Epithelial cell of proximal tubule (primary cell): ENCODE results near the gene ATP8A2. TPM values are rescaled to one million over a fixed set of nuclear protein-coding genes. Genes with fewer than 3 reads are reported as not detected.
A peak's percentile ranks its signal among the peaks of the same experiment; 100 is the strongest.
"Not testable (repeated sequence)": the region's sequence is repeated elsewhere in the genome, so short reads cannot be mapped to it uniquely, and the experiment has no call there.

ENCODE experiments used
- DNase-seq: peaks from one replicate; pipeline ENCODE4 v3.0.0-alpha.2; 2011; ENCODE audit warnings: low read depth
- H3K4me3 ChIP-seq: 2 replicates; pipeline ENCODE4 v1.5.1; 2011; ENCODE audit warnings: low read depth, mild to moderate bottlenecking, low read length
- total RNA-seq: library from RNA; depleted of rRNA; stranded (reverse); fragments of >200 nt; gene quantifications from 2 replicates; pipeline ENCODE4 v1.2.3, GENCODE V29; 2015
- TF ChIP-seq, protein P1 (sequence below): conservative IDR thresholded peaks from 2 replicates; pipeline ENCODE4 v1.5.1; 2012; ENCODE audit warnings: low read depth, mild to moderate bottlenecking, low read length

ATP8A2 gene
- total RNA-seq, 1 donor from 2014 or later, result 2.2 TPM

DNA sequence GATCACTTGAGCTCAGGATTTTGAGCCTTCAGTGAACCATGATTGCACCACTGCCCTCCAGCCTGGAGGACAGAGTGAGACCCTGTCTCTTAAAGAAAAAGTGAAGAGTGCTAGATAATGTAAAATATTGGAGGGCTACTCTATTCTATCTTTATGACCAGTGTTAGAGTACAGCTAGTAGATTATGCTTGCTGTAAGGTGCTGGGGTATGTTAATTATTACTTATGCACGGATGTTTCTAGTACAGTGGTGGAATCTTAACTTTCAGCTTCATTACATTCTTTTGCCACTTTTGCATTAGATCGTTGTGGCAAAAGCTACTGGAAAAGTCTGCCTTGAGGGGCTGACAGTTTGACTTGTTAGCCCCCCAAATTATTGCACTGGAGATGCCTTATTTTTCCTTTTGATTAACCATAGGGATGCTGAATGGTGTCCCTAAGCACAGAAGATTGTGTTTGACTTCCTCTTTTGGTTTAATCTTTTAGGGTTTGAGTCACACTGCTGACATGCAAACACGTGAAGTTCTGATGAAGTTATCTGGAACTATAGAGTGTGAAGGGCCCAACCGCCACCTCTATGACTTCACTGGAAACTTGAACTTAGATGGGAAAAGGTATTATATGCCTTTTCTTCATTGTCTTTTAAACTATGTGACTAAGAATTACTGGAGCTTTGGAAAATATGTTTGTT lies 169.8 kb downstream of the ATP8A2 start:
- DNase-seq, result peak; percentile 2
- no peak overlapping the region for H3K4me3 ChIP-seq
- TF ChIP-seq, protein P1, sequence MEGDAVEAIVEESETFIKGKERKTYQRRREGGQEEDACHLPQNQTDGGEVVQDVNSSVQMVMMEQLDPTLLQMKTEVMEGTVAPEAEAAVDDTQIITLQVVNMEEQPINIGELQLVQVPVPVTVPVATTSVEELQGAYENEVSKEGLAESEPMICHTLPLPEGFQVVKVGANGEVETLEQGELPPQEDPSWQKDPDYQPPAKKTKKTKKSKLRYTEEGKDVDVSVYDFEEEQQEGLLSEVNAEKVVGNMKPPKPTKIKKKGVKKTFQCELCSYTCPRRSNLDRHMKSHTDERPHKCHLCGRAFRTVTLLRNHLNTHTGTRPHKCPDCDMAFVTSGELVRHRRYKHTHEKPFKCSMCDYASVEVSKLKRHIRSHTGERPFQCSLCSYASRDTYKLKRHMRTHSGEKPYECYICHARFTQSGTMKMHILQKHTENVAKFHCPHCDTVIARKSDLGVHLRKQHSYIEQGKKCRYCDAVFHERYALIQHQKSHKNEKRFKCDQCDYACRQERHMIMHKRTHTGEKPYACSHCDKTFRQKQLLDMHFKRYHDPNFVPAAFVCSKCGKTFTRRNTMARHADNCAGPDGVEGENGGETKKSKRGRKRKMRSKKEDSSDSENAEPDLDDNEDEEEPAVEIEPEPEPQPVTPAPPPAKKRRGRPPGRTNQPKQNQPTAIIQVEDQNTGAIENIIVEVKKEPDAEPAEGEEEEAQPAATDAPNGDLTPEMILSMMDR, result no peak

DNA sequence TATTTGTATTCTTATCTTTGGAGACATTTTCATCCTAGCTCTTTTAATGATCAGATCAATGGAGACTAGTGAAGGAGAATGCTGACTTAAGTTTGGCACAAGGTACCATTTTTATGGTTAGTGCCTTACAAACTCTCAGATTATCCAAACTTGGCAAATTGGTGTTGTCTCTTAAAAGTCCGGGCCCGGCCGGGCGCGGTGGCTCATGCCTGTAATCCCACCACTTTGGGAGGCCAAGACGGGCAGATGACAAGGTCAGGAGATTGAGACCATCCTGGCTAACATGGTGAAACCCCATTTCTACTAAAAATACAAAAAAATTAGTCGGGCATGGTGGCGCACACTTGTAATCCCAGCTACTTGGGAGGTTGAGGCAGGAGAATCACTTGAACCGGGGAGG lies 177.2 kb downstream of the ATP8A2 start:
- not testable (repeated sequence) for H3K4me3 ChIP-seq, DNase-seq

DNA sequence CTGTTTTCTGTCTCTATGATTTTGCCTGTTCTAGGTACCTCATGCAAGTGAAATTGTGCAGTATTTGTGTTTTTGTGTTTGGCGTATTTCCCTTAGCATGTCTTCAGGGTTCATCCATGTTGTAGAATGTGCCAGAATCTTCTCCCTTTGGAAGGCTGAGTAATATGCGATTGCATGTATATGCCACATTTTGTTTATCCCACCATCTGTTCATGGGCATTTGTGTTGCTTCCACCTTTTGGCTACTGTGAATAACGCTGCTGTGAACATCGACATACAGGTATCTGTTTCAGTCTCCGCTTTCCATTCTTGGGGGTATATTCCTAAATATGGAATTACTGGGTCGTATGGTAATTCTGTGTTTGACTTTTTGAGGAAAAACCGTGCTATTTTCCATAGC lies 190.0 kb downstream of the ATP8A2 start:
- no peak overlapping the region for H3K4me3 ChIP-seq
- TF ChIP-seq, protein P1, result no peak
- no peak for DNase-seq

DNA sequence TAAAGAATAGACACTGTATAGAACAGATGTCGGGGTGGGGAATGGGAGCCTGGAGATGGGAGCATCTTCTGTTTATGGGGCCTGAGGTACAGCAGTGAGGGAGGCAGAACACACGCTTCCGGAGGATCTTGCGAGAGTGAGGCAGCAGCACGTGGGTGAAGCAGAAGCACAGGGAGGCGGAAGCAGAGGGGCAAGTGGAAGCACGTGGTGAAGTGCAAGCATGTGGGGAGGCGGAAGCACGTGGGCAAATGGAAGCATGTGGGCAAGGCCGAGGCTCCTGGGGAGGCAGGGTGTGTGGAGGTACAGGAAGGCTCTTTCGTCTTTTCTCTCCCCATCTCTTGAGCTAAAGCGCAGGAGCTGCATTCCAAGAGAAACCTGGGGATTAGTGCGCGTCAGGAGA lies 198.4 kb downstream of the ATP8A2 start:
- TF ChIP-seq, protein P1, result no peak
- no peak for DNase-seq
- H3K4me3 ChIP-seq, result no peak overlapping the region

DNA sequence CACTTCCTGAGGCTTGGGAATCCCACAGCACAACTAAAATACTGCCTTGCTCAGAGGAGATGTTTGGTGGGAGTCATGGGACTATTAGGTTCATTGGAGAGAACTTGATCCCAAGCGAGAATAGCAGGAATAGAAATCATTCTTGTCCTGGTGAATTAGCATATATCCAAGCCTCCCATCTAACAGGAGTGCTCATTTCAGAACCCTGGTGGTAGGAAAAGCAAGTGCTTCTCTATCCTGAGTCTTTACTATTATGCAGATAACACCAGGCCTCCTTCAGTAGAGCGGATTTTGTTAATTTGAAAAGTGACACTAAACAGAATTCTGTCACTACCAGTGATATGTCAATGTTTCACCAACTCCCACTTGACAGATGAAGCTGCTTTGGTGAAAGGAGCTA lies 199.5 kb downstream of the ATP8A2 start:
- no peak overlapping the region for H3K4me3 ChIP-seq
- TF ChIP-seq, protein P1, result no peak
- no peak for DNase-seq

DNA sequence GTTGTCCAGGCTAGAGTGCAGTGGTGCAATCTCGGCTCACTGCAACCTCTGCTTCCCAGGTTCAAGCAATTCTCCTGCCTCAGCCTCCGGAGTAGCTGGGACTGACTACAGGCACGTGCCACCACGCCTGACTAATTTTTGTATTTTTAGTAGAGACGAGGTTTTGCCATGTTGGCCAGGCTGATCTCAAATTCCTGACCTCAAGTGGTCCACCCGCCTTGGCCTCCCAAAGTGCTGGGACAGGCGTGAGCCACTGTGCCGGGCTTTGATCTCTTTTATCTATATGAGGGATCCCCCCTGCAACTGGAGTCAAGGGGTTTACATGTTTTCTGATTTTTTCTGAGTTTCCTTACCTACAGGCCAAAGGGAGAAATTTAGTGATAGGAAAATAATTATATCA lies 200.4 kb downstream of the ATP8A2 start:
- not testable (repeated sequence) for DNase-seq, H3K4me3 ChIP-seq

DNA sequence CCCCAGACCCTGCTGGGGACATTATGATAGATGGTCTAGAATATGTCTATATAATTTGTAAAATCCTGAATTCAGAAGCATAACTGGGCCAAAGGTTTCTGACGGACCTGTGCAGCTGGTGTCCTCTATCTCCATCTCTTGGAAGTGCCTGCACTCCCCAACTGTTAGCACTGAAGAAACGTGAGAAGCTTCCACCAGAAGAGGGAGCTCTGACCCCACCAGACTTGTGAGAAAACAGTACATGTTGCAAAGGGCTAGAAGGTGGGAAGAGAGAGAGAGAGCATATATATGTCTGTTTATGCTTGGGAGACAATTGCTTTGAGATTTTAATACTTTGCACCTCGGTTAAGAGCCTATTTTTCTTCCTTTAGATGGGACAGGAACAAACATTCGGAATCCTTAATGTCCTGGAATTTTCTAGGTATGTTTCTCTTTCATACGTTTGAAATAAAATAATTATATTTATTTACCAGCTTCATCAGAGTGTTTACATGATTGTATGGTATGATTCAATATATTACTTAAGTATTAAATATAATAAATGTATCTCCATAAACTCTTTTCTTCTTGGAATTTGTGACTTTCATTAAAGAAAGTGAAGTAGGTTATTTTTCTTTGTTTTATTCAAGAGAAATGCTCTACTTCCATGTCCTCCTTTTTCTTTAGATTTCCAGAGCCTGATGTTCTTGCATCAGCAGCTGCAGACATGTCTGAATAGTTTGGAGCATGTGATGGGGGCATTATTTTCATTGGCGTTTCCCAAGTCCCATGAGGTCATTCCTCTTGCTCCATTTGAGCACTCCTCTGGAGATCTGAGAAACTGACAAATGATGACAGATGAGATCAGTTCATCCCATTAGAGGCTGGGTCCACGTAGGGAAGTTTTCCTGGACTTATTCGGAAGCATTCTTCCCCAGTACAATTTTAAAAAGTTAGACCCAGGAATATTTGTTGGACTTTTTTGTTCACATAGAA lies 202.9 kb downstream of the ATP8A2 start:
- no peak overlapping the region for H3K4me3 ChIP-seq
- peak; percentile 37 for DNase-seq
- TF ChIP-seq, protein P1, result peak; percentile 98
